Dermis blood vessel endothelial cell (primary cell): Measurements from ENCODE around the gene CNTN2. TPM values are rescaled to one million over a fixed set of nuclear protein-coding genes. Genes with fewer than 3 reads are reported as not detected.

Experiments
- DNase-seq: peaks from one replicate; pipeline ENCODE4 v3.0.0; 2010
- total RNA-seq: library from RNA; depleted of rRNA; stranded (reverse); fragments of >200 nt; gene quantifications from 2 replicates; pipeline ENCODE4 v1.2.3, GENCODE V29; 2014

CNTN2 gene
- total RNA-seq, 1 donor from 2014 or later = not detected

DNA sequence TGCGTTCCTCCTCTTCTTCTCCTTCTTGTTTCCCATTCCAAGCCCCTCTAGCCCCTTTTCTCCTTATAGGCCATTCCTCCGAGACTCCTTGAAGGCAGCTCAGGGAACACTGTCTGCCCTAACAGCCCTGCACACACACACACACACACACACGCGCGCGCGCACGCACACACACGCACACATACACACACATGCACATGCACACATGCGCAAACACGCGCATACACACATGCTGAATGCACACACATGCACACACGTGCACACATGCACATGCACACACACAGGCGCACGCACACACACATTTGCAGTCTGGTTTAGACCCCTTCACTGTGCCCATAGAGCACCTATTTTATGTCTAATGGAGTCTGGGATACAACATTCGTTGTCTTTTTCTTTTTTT is 17.8 kb upstream of the CNTN2 start:
- DNase-seq = no peak

DNA sequence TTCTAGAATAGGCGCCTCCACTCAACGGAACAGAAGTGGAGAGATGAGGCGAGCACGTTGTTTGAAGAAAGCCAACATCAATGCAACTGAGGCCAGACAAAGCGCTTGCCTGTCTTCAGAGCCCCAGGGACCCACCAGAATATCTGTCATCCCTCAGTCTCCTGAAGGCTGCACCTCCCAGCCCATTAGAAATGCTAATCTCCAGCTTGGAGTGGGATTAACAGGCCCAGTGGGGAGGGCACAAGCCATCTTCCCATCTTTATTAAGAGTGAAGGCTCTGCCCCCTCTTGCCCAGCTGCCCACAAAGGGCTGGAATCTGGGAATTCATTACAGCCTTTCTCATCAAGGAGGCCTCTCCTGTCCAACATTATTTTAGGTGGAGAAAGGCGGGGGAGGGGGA is 16.8 kb upstream of the CNTN2 start:
- no peak for DNase-seq

DNA sequence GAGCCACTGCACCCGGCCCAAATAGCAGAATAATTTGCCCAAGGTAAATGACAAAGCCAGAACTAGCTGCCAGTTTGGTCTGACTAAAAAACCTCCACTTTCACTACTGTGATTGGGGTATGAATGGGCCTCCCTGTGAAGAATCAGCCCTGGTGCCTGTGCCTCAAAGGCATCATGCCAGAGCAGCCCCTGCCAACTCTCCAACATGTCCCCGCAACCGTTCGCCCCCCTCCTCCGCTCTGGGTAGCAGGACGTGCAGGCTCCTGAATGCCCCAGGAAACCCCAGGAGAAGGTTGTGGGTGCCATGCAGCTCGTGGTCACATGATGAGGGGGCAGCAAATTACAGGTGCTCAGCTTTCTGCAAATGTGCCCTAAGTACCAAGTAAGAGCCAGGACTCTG is 14.6 kb upstream of the CNTN2 start:
- DNase-seq = no peak

DNA sequence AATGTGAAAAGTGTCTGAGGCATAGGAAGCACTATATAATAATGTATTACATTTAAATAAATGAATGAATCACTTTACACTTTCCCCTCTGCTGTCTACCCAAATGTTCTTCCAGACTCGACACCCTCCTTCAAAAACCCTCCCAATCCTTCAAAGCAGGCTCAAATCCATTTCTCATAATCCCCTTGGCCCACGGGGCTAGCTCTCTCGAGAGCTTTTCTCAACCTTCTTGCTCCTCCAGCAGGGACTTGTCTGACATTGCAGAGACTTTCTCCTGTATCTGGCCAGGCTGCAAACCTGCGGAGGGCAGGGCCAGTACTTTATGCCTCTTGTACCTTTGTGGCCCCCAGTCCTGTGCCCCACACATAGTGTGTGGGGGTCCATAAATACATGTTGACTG is 14.1 kb upstream of the CNTN2 start:
- DNase-seq = no peak

DNA sequence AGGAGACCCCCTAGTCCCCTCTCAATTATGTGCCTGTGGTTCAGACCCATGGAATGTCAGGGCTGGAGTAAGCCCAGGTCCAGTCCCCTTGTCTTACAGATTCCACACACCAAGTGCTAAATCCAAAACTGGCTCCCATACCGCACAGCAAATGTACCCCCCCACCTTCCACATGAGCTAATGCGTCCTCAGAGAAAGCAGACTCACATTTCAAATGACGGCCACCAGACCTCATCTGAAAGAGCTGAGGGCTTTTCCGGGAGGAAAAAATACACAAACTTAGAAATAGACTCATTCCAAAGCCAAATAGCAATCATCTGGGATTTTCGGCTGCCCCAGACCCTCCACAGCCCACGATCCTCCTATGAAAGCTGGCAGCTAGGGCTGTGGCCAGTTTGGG is 12.8 kb upstream of the CNTN2 start:
- DNase-seq = no peak

DNA sequence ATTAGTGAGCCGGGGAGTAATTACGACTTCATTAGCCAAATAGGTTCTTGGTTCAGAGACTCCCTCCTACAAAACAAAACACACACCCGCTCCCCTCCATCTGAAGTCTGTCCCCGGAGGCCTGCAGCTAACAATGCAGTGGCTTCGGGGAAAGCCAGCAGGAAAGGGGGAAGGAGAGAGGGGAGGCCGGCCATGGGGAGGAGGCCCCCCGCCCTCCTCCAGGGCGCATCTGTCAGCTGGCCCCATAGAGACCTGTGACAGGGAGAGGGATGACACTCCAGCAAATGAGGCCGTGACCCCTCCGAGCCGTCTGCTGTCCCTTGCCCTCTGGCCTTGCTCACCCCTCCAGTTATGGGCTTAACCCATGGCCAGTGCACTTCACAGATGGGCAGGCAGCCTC is 12.1 kb upstream of the CNTN2 start:
- no peak for DNase-seq

DNA sequence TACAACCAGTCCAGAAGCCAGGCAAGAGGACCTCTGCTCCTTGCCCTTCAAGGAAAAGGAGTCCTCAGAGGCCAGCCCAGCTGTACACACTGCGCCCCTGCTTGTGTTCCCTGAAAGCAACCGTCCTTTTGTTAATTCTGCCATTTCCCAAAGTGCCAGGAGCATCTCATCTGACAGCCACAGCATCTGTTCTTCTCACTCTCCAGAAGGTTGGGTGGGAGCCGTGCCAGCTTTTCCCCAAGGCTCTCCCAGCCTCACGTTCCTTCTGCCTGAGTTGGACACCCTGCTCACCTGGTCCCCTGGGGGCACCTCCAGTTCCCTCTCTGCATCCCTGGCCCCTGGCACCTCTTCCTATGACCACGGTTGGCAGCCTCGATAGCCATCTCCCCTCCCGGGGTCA is 10.5 kb upstream of the CNTN2 start:
- no peak for DNase-seq

DNA sequence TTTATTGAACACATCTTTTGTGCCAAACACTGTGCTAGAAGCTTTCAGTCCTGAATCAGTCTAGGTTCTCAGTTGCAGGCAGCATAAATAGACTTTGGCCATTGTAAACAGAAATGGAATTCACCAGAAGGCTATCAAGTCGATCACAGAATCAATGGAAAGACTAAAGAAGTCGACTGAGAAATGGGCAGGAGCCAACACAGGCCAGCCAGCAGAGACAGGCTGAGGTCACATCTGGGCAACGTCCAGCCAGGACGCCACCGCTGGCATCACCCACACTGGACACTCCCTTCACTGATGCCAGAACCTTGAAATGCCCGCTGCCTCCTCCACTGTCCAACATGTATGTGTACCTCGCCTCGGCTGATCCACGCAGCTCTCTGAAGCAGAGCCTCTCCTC is 5.5 kb upstream of the CNTN2 start:
- DNase-seq = no peak

DNA sequence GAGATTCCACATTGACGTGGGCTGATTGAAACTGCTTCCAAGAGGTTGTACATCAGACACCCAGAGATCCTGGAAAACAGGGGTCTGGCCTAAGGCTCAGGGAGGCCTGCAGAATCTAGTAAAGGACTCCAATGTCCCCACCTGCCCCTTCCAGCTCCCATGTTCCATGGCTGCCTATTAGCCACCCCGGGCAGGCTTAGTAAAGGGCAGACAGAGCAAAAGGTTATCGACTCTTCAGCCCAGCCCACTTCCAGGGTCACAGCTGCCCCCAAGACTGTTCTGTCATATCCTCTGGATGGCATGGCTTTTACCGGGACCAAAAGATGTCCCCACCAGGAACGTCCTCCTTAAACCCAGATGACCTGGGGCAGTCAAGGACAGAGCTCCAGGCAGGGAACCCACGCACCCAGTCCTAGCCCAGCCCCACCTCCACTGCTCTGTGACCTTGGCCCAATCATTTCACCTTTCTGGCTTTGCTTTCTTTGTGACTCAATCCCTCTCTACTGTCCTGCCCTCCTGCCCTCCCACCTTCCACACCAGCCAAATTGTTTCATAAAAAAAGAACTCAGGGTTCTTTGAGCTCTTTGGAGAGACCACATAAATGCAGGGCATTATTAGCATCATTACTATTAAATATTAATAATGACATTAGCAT is 4.8 kb upstream of the CNTN2 start:
- DNase-seq = no peak

DNA sequence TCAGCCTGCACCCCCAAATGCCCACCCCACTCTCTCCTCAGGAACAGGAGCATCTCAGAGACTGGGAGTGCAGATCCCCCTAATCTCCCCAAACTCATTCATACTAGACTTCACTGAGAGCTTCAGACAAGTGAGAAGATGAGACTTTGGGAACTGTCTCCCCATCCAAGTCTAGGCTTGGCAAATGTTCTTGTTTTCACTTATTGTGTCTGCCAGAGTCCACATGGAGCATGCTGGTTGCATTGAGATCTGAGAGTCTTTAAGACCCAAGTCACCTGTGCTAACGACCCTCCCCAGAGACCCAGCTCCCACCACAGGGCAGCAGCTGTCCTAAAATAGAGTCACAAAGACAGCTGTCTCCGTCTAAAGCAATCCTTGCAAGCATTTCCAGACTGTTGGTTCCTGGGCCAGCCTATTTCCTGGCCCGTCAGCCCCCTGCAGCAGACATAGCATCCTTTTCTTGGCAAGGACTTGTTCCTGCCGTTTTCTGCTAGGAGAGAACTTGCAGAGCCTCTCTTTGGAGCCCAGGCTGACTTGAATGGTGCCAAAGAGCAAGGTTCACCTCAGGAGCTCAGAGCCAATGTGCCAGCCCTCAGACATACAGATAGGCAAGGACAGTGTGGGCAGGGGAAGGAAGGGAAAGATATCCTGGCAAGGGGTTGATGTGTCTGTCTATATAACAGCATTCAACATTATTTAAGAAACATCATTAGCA is 1.9 kb upstream of the CNTN2 start:
- no peak for DNase-seq

DNA sequence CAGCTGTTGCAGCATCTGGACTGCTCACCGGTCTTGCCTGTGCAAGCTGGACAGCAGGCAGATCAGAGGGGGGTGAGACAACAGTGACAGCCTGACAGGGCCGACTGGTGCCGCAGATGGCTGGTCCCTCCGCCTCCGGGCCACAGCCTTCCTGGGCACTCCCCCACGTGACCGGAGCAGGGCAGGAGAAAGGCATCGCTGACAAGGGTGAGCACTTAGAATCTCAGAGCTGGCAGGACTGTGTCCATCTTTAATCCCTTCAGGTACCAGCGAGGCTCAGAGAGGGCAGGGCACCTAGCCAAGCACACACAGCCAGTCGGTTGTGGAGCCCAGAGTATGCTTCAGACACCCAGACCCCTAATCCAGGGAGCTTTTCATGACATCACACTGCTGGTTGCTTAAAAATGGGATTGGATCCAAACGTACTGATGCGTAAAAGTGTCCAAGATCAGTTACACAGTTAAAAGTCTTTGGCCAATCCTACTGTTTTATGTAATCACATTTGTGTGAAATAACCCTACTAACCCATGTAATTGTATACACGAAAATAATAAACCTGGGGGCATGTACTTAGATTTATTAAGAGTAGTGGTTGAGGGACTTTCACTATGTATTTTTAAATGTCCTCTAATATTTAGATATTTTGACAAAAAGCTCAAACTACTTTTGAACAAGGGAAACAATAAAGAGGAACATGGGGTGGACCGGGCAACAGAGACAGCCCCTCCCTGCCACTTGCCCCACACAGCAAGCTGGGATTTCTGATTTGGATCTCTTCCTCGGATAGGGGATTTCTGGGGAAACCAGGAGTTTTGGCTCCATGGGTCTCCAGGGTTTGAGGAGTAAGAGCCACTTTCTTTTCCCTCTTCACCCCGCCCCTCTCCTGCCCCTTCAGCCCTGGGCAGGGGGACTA is 758 bp upstream of the CNTN2 start:
- no peak for DNase-seq

DNA sequence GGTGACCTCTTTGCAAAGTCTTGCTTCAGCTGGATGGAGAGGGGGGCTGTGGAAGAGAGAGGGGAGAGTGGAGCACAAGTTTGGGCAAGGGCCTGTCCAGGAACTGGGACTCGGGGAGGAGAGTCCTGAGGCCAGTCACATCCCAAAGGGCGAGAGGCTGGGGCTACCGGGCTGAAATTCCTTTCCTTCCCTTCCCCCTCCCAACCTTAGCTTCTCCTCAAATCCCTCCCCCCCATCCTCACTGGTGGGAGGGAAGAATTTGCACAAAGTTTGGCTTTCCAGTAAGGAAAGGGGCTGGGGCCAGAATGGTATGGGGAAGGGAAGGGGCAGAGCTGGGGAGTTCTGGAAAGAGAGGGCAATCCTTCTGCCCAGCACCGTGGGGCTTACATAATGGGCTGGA is 854 bp downstream of the CNTN2 start:
- no peak for DNase-seq

DNA sequence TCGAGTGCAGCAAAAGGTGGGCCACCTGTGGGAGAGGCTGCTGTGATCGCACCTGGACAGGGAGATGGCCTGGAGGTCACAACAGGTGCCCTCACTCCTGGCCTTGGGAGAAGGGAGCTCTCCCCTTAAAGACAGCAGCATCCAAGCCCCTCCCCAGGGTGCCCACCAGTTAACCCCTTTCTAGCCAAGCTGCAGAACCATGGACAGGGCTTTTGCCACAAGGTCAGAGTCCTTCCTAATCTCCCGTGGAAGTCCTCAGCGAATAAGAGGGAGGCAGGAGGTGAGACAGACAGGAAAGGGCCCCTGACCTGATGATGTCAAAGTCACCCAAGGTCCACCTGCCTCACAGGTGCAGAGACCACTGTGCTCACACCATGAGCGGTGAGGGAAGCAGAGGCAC is 1.7 kb downstream of the CNTN2 start:
- DNase-seq = no peak

DNA sequence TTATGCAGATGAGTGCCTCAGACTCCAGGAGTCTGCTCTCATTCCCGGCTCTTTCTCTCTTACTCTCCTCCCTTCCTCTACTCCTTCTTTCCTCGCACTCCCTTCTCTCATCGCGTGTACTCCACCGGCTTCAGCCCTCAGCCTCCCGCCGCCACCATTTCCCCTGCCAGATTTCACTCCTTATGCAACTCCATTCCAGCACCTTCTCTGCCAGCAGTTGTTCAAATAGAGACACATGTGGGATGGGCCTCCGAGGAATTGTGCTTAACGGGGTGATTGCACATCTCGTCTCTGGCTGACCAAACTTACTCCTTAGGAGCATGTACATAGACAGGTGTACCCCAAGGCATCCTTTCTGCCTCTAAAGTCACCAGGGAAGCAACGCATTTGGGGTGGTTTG is 2.1 kb downstream of the CNTN2 start:
- no peak for DNase-seq

DNA sequence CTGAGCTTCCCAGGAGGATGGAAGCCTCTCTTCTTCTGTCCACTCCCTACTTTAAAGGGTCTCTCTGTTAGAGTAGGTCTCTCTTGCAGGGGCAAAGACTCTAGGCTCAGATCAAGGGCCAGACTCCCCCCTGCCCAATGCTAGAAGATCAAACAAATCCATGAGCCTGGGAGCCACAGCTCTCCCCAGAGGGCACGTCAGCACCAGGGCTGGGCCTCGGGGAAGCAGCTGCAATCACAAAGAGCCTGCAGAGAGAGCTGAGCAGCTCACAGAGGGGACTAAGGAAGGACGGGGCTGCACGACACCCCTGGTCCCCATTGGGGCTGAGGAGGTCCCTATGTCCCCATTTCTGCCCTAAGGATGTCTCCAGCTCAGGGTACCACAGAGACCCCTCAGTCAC is 3.9 kb downstream of the CNTN2 start:
- DNase-seq = no peak

DNA sequence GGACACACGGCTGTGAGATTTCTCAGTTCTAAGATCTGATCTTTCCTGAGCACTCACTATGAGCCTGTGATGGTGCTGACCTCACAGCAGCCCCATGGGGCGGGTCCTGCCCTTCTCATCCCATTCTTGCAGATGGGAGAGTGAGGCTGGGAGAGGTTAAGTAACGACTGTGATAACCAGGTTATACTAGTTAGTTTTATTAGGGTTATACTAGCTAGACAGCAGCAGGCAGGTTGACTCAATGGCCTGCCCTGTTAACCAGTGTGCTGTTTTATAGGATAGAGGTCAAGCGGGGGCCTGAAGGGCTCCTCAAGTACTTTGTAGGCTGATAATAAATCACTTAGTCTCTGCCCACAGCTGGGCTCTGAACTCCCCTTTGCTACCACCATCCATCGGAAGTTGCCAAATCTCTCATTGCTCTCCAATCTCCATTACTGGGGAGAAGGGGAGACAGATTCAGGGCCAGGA is 4.8 kb downstream of the CNTN2 start:
- DNase-seq = no peak

DNA sequence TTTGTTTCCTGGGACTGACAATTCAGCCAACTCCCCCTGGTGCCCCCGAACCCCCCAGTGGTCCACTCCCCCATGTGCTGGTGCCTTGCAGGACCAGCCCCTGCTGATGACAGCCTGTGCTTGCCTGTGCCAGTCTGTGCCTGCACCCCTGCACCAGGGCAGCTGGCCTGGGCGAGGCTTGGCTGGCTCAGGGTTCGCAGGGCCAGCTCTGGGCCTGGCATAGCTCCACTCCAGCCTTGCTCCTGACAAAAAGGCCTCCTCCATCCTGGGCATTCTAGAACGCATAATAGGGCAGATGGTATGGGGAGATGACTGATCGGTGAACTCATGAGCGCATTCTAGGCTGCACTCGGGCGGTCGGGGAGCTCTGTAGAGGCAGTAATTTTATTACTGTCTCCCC is 5.4 kb downstream of the CNTN2 start:
- DNase-seq = no peak

DNA sequence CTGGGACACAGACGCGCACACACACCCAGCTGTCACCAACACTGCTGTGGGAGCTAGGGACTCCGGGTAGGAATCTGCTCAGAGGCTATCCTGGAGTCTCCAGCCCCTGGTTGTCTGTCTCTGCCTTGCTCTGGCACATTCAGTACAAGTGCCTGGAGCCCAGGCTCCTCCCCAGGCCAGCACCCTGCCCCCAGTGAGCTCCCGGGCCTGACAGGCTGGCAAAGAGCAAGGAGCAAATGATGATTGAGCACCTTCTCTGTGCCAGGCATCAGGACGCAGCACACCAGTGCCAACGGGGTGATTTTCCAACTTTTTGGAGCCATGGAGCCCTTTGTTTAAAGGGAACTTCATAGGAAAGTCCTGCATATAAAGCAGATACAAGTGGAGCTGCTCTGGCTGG is 6.5 kb downstream of the CNTN2 start:
- no peak for DNase-seq

DNA sequence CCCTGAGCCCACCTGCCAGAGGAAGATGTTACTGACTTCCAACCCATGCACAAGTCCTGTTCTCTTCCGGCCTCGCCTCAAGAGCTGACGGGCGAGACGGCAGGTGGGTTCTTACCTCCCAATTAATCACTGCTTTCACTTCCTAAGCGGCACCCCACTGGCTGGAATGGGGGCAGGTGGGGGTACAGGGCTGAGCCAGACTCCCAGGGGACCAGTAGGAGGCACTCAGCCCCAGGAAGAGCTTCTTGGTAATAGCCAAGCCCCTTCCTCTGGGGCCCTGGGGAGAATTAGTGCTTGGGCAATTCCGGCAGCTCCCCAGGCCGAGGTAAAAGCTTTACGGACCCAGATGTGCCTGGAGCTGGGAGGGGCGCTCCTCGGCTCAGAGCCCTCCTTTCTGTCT is 9.7 kb downstream of the CNTN2 start:
- DNase-seq = no peak

DNA sequence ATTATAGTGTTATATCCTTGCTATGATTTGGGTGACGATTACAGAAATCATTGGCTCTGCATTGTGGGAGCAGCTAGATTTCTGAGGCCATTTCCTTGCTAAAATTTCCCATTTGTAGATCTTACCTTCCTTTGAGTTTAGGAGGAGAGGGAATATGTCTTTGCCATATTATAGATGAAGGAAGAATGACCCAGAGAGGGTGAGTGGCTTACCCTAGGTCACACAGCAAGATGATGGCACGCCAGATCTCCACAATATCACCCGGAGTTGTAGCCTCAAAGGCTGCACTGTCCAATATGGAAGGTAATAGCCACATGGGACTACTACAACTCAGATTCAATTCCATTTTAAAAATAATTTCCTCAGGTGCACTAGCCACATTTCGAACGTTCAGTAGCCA is 10.3 kb downstream of the CNTN2 start:
- no peak for DNase-seq

DNA sequence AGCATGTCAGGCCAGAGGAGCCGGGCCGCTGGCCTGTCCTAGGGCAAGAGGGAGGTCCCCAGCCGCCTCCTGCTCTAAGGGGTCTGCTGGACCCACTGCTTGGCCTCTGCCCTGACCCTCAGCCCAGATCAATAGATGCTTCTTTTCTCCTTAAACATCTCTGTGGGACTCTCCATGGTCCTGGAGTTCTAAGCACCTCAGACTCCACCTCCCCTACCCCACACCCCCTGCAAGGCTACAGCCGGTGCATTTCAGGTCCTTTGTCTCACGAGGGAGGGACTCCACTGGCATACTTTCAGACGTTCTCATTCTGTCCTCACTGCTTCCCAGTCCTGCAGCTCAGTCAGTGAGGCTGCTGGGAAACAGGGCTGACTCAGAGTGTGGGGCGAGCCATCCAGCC is 11.0 kb downstream of the CNTN2 start:
- no peak for DNase-seq

DNA sequence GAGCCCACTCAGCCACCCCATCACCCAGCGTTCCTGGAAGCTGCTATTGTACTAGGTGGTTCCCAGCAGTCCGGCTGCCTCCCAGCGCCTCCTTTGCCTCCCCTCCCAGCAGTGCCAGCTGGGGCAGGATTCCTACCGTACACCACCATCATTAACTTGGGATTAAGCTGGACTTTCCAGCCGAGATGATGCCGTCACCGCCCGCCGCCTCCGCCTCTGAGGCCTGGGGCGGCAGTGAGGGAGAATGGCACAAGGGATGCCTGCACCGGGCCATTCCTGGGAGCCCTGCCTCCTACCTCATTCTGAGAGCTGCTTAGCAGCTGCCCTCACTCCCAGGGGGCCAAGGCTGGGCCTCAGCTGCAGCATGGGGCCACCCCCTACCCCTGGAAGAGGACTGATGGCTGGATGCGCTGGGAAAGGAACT is 13.2 kb downstream of the CNTN2 start:
- no peak for DNase-seq

DNA sequence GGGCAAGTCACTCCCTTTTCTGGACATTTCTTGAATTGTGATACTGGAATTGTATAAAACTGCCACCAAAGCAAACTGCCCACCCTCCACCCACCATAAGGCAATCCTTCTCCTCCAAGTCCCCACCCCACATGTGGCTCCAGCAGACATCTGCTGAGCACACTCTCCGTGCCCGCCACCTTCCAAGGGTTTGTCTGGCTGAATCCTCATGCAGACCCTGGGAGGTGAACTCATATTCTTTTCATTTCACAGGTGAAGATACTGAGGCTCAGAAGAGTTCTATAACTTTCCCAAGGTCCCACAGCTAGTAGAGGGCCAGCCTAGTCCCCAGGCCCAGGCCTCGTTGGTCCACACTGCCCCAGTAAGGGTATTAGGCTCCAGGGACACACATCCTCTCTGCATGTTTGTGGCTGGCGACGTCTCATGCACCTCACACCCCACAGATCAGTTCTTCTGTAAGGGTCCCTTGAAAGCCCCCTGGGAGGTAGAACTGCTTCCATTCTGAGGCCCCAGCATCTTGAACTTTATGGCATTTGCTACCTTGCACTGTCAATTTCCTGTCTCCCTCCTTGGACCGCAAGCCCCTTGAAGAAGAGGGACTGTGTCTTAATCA is 14.1 kb downstream of the CNTN2 start:
- DNase-seq = no peak
